AG09309 (cell line): ENCODE measurements around the gene CDH16.

Source experiments
- DNase-seq: peaks from one replicate; pipeline ENCODE4 v3.0.0-alpha.2; 2010; ENCODE audit warnings: low read depth
- H3K4me3 ChIP-seq: 2 replicates; pipeline ENCODE4 v1.5.1; 2011; ENCODE audit warnings: mild to moderate bottlenecking, low read depth, low read length, moderate library complexity; ENCODE audit not compliant: control insufficient read depth
- TF ChIP-seq, protein P1 (sequence below): IDR thresholded peaks from 2 replicates; pipeline ENCODE4 v1.5.1; 2011; ENCODE audit warnings: mild to moderate bottlenecking, low read depth, low read length, inconsistent platforms; ENCODE audit not compliant: insufficient read depth, control insufficient read depth; ENCODE audit errors: missing control alignments

Gene CDH16

DNA sequence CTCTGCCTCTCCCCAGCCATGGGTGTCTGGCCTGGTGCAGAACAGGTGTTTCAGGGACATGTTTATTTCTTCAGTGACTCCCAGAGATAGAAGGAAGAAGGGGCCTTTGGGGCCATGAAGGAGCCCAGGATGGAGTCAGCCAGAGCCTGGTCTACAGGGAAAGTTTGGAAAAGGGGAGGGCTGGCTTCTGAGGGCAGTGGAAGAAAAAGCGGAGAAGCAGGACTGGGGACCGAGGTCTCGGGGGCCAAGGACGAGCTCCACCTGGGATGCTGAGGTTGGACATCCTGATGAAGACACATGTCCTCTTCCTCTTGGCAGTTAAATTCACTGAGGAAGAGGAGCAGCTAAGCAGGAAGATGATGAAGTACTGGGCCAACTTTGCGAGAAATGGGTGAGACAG, 24.3 kb upstream of the CDH16 start:
- TF ChIP-seq, protein P1, sequence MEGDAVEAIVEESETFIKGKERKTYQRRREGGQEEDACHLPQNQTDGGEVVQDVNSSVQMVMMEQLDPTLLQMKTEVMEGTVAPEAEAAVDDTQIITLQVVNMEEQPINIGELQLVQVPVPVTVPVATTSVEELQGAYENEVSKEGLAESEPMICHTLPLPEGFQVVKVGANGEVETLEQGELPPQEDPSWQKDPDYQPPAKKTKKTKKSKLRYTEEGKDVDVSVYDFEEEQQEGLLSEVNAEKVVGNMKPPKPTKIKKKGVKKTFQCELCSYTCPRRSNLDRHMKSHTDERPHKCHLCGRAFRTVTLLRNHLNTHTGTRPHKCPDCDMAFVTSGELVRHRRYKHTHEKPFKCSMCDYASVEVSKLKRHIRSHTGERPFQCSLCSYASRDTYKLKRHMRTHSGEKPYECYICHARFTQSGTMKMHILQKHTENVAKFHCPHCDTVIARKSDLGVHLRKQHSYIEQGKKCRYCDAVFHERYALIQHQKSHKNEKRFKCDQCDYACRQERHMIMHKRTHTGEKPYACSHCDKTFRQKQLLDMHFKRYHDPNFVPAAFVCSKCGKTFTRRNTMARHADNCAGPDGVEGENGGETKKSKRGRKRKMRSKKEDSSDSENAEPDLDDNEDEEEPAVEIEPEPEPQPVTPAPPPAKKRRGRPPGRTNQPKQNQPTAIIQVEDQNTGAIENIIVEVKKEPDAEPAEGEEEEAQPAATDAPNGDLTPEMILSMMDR = no peak
- DNase-seq = no peak
- no peak overlapping the region for H3K4me3 ChIP-seq

GRCh38 chr16:66940236-66940635, 21.6 kb upstream of the CDH16 start:
- no peak for DNase-seq
- H3K4me3 ChIP-seq = no peak overlapping the region
- TF ChIP-seq, protein P1 = no peak

- TF ChIP-seq, protein P1 = no peak
- H3K4me3 ChIP-seq = no peak overlapping the region
- no peak for DNase-seq
These were observed 20.7 kb upstream of the CDH16 start for GRCh38 chr16:66939366-66939765.

GRCh38 chr16:66937725-66938337, 19.1 kb upstream of the CDH16 start:
- DNase-seq = no peak
- H3K4me3 ChIP-seq = no peak overlapping the region
- TF ChIP-seq, protein P1 = no peak

DNA sequence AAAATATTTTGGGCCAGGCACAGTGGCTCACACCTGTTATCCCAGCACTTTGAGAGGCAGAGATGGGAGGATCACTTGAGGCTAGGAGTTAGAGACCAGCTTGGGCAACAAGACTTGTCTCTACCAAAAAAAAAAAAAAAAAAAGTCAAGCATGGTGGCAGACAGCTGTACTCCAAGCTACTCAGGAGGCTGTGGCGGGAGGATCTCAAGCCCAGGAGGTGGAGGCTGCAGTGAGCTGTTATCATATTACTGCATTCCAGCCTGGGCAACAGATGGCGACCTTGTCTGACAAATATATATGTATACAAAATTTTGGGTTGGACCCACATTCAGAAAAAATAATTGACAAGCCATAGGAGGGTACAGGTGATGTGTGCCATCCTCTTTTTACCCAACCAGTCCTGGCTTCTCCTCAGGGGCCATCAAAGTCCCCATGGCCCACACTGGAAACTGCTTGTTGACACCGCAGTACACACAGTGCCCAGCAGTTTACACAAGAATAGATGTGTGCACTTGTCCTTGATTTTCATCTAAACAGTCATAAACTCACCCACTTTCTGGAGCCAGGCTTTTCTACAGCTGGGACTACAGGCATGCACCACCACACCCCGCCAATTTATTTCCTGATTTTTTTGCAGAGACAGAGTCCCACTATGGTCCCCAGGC, 18.3 kb upstream of the CDH16 start:
- TF ChIP-seq, protein P1 = no peak
- H3K4me3 ChIP-seq = no peak overlapping the region
- no peak for DNase-seq

DNA sequence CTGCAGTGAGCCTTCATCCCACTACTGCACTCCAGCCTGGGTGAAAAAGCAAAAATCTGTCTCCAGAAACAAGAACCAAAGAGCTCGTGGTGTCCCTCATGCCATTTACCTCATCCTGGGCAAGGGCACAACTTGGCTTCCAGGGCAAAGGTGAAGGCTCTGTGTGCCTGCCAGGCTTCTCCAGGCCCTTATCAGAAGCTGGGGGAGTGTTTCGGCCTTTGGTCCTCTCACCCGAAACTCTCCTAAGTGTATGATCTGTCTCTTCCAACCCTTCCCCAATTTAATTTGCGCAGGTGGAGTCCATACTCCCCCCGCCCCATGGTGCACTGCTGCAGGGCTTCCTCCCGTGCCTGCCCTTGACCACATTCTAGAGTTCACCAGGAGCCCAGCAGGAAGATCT, 17.8 kb upstream of the CDH16 start:
- 0 out of 2 replicates have a peak overlapping the region, but pooled peaks have one; percentile 84 for H3K4me3 ChIP-seq
- TF ChIP-seq, protein P1 = no peak
- DNase-seq = no peak
